SK-N-SH treated with all-trans-retinoic acid at 6 μM for 48 hours (cell line): Measurements from ENCODE around the gene DOCK4.

Experiments
- ARNTL ChIP-seq: fragments of 450-650 bp; formaldehyde crosslinking; IDR thresholded peaks from 2 replicates; pipeline ENCODE4 v1.5.0; 2020; ENCODE audit warnings: low read depth, mild to moderate bottlenecking, moderate library complexity, borderline replicate concordance
- BACH2 ChIP-seq: fragments of 250-450 bp; sonication (Bioruptor Pico); IDR thresholded peaks from 2 replicates; pipeline ENCODE4 v1.9.0; 2021; ENCODE audit warnings: mild to moderate bottlenecking, borderline replicate concordance
- GLIS3 ChIP-seq: fragments of 250-450 bp; sonication (Bioruptor Pico); IDR thresholded peaks from 2 replicates; pipeline ENCODE4 v1.5.0; 2020; ENCODE audit warnings: mild to moderate bottlenecking, moderate library complexity
- ISL1 ChIP-seq: fragments of 250-450 bp; sonication (Bioruptor Pico); IDR thresholded peaks from 2 replicates; pipeline ENCODE4 v2.1.2; 2022; ENCODE audit warnings: mild to moderate bottlenecking, moderate library complexity
- RARB ChIP-seq: fragments of 250-450 bp; sonication (Bioruptor Pico); IDR thresholded peaks from 2 replicates; pipeline ENCODE4 v1.8.0; 2021; ENCODE audit warnings: mild to moderate bottlenecking, moderate library complexity
- SNAI2 ChIP-seq: fragments of 250-450 bp; sonication (Bioruptor Pico); IDR thresholded peaks from 2 replicates; pipeline ENCODE4 v1.5.0; 2020; ENCODE audit warnings: mild to moderate bottlenecking, moderate library complexity
- TCF4 ChIP-seq: fragments of 250-450 bp; sonication (Bioruptor Pico); IDR thresholded peaks from 2 replicates; pipeline ENCODE4 v1.8.0; 2021; ENCODE audit warnings: mild to moderate bottlenecking, moderate library complexity, borderline replicate concordance
- ZFP30 ChIP-seq: fragments of 450-650 bp; formaldehyde crosslinking; IDR thresholded peaks from 2 replicates; pipeline ENCODE4 v1.5.0; 2022; ENCODE audit warnings: mild to moderate bottlenecking, moderate library complexity
- ZNF70 ChIP-seq: fragments of 450-650 bp; formaldehyde crosslinking; IDR thresholded peaks from 2 replicates; pipeline ENCODE4 v1.5.0; 2020; ENCODE audit warnings: mild to moderate bottlenecking, moderate library complexity

DNA sequence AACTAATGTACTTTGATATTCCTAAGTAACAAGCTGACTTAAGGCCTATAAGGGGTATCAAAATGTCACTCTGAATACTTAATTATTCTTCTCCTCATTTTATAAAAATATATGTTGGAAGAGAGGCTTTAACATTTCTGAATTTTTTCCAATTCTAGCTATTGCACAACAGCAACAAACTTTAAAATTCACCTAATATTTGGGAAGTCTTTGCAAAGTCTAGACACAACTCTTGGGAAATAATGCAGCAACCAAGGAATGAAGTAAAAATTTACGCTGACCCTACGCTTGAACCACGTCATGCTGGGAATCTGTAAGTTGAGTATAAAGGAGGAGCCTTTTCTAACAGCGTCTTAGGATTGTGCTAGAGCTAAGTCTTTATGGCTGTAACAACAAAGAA, 400.0 kb downstream of the DOCK4 start:
- TF ChIP-seq ZFP30 (CRISPR knock-in tag) (no peak), ISL1 (CRISPR knock-in tag) (no peak), RARB (CRISPR knock-in tag) (no peak), BACH2 (CRISPR knock-in tag) (no peak), SNAI2 (CRISPR knock-in tag) (no peak), GLIS3 (CRISPR knock-in tag) (no peak), ARNTL (CRISPR knock-in tag) (no peak), TCF4 (CRISPR knock-in tag) (no peak), ZNF70 (no peak)
